IPS-15b (cell line): ENCODE data around the gene ZNF749.

Experiments
- H3K27me3 ChIP-seq: one replicate; pipeline ENCODE4 v1.6.1; 2013; ENCODE audit warnings: low read length; ENCODE audit not compliant: control insufficient read depth, insufficient read depth
- H3K36me3 ChIP-seq: one replicate; pipeline ENCODE4 v1.6.1; 2013; ENCODE audit warnings: low read length; ENCODE audit not compliant: control insufficient read depth, insufficient read depth
- H3K4me1 ChIP-seq: one replicate; pipeline ENCODE4 v1.6.1; 2013; ENCODE audit warnings: mild to moderate bottlenecking, low read length; ENCODE audit not compliant: control insufficient read depth, insufficient read depth
- H3K4me3 ChIP-seq: one replicate; pipeline ENCODE4 v1.5.1; 2013; ENCODE audit warnings: low read depth, low read length
- H3K9ac ChIP-seq: one replicate; pipeline ENCODE4 v1.6.1; 2013; ENCODE audit warnings: low read depth, mild to moderate bottlenecking, low read length
- H3K9me3 ChIP-seq: one replicate; pipeline ENCODE4 v1.6.1; 2013; ENCODE audit warnings: mild to moderate bottlenecking, low read length; ENCODE audit not compliant: control insufficient read depth, insufficient read depth

The ZNF749 gene

GRCh38 chr19:57434386-57435061 is 601 bp upstream of the ZNF749 start:
- no peaks in the 10 kb centered on the region for H3K9me3 ChIP-seq
- no peaks in the 10 kb centered on the region for H3K27me3 ChIP-seq
- peak overlapping the region; percentile 68 for H3K4me3 ChIP-seq
- peak overlapping the region; percentile 38 for H3K9ac ChIP-seq
- peaks cover 6% of the 10 kb centered on the region for H3K4me1 ChIP-seq
- H3K36me3 ChIP-seq, result no peaks in the 10 kb centered on the region

- Histone ChIP-seq H3K9me3 (no peaks in the 10 kb centered on the region), H3K9ac (peak overlapping the region; percentile 89)
Measured at GRCh38 chr19:57436417-57436816, 1.3 kb downstream of the ZNF749 start.

GRCh38 chr19:57437931-57438330 is 2.8 kb downstream of the ZNF749 start:
- H3K4me3 ChIP-seq, result no peak overlapping the region
- no peaks in the 10 kb centered on the region for H3K9me3 ChIP-seq
- no peak overlapping the region for H3K9ac ChIP-seq
- H3K27me3 ChIP-seq, result no peaks in the 10 kb centered on the region
- H3K4me1 ChIP-seq, result peaks cover 6% of the 10 kb centered on the region
- H3K36me3 ChIP-seq, result no peaks in the 10 kb centered on the region

More at GRCh38 chr19:57436417-57436816, 1.3 kb downstream of the ZNF749 start:
- H3K4me1 ChIP-seq, result peaks cover 6% of the 10 kb centered on the region
- no peaks in the 10 kb centered on the region for H3K36me3 ChIP-seq
- no peaks in the 10 kb centered on the region for H3K27me3 ChIP-seq
- H3K4me3 ChIP-seq, result peak overlapping the region; percentile 68

GRCh38 chr19:57438925-57439324 is 3.8 kb downstream of the ZNF749 start:
- Histone ChIP-seq H3K4me1 (peaks cover 6% of the 10 kb centered on the region), H3K27me3 (no peaks in the 10 kb centered on the region), H3K36me3 (peaks cover 2% of the 10 kb centered on the region), H3K9me3 (no peaks in the 10 kb centered on the region), H3K9ac (no peak overlapping the region), H3K4me3 (no peak overlapping the region)

- Histone ChIP-seq H3K36me3 (peaks cover 9% of the 10 kb centered on the region), H3K9me3 (no peaks in the 10 kb centered on the region)
Measured at GRCh38 chr19:57441979-57442752, 7.0 kb downstream of the ZNF749 start.

GRCh38 chr19:57443121-57443696 is 8.1 kb downstream of the ZNF749 start:
- Histone ChIP-seq H3K4me3 (no peak overlapping the region), H3K9me3 (no peaks in the 10 kb centered on the region), H3K27me3 (no peaks in the 10 kb centered on the region), H3K36me3 (peaks cover 9% of the 10 kb centered on the region), H3K9ac (no peak overlapping the region), H3K4me1 (no peaks in the 10 kb centered on the region)

More at GRCh38 chr19:57441979-57442752, 7.0 kb downstream of the ZNF749 start:
- Histone ChIP-seq H3K4me1 (no peaks in the 10 kb centered on the region), H3K4me3 (no peak overlapping the region), H3K9ac (no peak overlapping the region), H3K27me3 (no peaks in the 10 kb centered on the region)

GRCh38 chr19:57452307-57452706 is 17.2 kb downstream of the ZNF749 start:
- Histone ChIP-seq H3K36me3 (no peaks in the 10 kb centered on the region), H3K4me3 (no peak overlapping the region), H3K9ac (no peak overlapping the region), H3K4me1 (no peaks in the 10 kb centered on the region), H3K9me3 (no peaks in the 10 kb centered on the region), H3K27me3 (no peaks in the 10 kb centered on the region)

GRCh38 chr19:57465680-57466381 is 30.7 kb downstream of the ZNF749 start:
- Histone ChIP-seq H3K36me3 (no peaks in the 10 kb centered on the region), H3K9me3 (no peaks in the 10 kb centered on the region)

GRCh38 chr19:57466489-57466888 is 31.4 kb downstream of the ZNF749 start:
- Histone ChIP-seq H3K4me3 (no peak overlapping the region), H3K4me1 (no peaks in the 10 kb centered on the region), H3K9ac (no peak overlapping the region), H3K36me3 (no peaks in the 10 kb centered on the region), H3K9me3 (no peaks in the 10 kb centered on the region), H3K27me3 (no peaks in the 10 kb centered on the region)

More at GRCh38 chr19:57465680-57466381, 30.7 kb downstream of the ZNF749 start:
- H3K27me3 ChIP-seq, result no peaks in the 10 kb centered on the region
- H3K4me1 ChIP-seq, result no peaks in the 10 kb centered on the region
- no peak overlapping the region for H3K9ac ChIP-seq
- no peak overlapping the region for H3K4me3 ChIP-seq

GRCh38 chr19:57473646-57474045 is 38.5 kb downstream of the ZNF749 start:
- Histone ChIP-seq H3K27me3 (no peaks in the 10 kb centered on the region), H3K4me3 (no peak overlapping the region), H3K9ac (no peak overlapping the region), H3K4me1 (peaks cover 5% of the 10 kb centered on the region), H3K36me3 (peaks cover 30% of the 10 kb centered on the region), H3K9me3 (peaks cover 35% of the 10 kb centered on the region)

GRCh38 chr19:57477191-57478008 is 42.3 kb downstream of the ZNF749 start, which contains the start of gene ZNF772:
Gene ZNF772 (minus strand): TSS chr19:57477566. CDS start chr19:57477309, 257 bp downstream.
- peaks cover 8% of the 10 kb centered on the region for H3K27me3 ChIP-seq
- H3K9me3 ChIP-seq, result peaks cover 31% of the 10 kb centered on the region
- peak within 1 kb of the TSS; percentile 84 for H3K9ac ChIP-seq
- peaks cover 5% of the 10 kb centered on the region for H3K4me1 ChIP-seq
- peaks cover 30% of the 10 kb centered on the region for H3K36me3 ChIP-seq
- H3K4me3 ChIP-seq, result peak within 1 kb of the TSS; percentile 88
